Daoy (cell line): Measurements from ENCODE around the gene RAB24. TPM values are rescaled to one million over a fixed set of nuclear protein-coding genes. Genes with fewer than 3 reads are reported as not detected.
"Not testable (repeated sequence)": the region's sequence is repeated elsewhere in the genome, so short reads cannot be mapped to it uniquely, and the experiment has no call there.

ENCODE experiments used
- DNase-seq: peaks from one replicate; pipeline ENCODE4 v3.0.0-alpha.2; 2015; ENCODE audit warnings: low read depth
- total RNA-seq: library from RNA; depleted of rRNA; stranded (reverse); fragments of >200 nt; shearing (Covaris generic); gene quantifications from 2 replicates; pipeline ENCODE4 v1.2.3, GENCODE V29; 2014; rRNA removed

Gene RAB24
- total RNA-seq: 16.6 and 18.8 TPM in 2 replicates

DNA sequence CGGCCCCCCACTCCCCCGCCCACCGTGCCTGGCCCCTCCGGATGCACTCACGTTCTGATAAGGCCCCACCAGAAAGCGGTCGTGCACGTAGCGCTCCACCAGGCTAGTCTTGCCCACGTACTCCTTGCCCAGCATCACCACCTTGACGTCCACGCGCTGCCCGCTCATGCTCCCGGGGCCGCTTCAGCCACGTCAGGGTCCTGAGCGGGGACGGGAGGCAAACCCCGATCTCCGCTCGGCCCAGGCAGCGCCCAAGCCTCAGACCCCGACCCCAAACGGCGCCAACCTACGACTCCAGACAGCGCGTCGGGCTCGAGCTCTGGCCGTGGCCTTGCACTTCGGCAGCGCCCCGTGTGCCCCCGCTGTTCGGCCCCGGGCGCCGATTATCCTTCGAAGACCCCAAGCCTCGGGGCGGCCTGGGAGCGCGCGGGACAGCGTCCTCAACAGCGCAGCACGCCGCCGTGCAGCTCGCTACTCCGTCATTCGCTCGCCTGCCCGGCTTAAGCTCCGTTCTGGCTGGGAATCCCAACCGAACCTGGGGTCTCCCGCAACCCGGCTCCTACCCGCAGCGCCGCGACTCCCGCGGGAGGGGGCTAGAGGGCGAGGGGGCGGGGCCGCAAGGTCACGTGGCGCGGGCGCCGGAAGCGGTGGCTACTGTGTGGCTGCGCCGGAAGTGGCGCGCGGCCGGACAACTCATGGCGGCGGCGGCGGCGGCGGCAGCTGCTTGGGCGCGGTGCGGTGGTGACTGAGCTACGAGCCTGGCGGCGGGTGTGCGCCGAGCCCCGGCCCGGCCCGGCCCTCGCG lies at the start of gene RAB24, which contains the start of gene PRELID1:
Gene RAB24, minus strand, starts transcription at position 599 of the 804 bp plus-strand sequence. Its CDS starts 431 bp downstream, at position 168.
Gene PRELID1, plus strand, starts transcription at position 679 of the 804 bp plus-strand sequence. CDS start 187 bp downstream, outside the sequence.
- DNase-seq: peak; percentile 94

DNA sequence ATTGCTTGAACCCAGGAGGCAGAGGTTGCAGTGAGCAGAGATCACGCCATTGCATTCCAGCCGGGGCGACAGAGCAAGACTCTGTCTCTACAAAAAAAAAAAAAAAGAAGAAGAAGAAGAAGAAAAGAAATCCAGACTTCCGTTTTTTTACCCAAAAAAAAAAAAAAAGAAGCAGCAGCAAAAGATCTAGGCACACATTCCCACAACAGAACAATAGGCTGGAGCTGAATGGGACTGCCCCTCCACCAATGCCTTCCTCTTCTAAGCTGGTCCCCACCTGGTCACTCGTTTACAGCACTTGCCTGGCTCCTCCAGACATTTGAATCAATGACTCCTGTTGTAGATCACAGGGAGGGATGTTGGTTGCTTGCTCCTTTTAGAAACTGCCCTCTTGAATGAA lies 49.6 kb upstream of the RAB24 start:
- DNase-seq: no peak

GRCh38 chr5:177351392-177352329 lies 48.1 kb upstream of the RAB24 start, which contains the start of gene LMAN2:
TSS of gene LMAN2 (minus strand) at chr5:177351668. CDS start at chr5:177351647, 21 bp downstream.
- peak; percentile 98 for DNase-seq

DNA sequence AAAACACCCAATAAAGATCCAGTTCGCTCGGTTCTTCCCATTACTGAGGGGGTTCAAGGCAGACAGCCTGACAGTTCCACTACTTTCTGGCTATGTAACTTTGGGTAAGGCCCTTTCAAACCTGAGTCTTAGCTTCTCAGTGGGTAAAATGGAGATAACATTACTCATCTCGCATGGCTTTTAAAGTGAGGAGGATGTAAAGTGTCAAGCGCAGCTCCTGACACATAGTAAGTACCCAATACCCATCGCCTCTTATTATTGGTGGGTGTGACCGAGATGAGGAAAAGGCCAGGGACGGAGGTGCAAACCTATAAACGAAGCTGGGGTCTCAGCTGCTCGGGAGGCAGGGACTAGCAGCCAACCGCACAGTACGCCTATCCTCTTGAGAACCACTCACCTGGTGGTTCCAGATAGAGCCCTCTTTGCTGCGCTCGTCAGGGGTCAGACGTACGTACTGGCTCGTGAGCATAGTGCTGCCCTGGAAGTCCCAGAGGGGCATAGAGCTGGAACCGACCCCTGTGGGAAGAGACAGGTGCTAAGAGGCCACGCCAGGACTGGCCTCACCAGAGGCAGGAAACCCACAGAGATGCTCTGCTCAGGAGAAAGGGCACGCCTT lies 47.4 kb upstream of the RAB24 start:
- DNase-seq: no peak

DNA sequence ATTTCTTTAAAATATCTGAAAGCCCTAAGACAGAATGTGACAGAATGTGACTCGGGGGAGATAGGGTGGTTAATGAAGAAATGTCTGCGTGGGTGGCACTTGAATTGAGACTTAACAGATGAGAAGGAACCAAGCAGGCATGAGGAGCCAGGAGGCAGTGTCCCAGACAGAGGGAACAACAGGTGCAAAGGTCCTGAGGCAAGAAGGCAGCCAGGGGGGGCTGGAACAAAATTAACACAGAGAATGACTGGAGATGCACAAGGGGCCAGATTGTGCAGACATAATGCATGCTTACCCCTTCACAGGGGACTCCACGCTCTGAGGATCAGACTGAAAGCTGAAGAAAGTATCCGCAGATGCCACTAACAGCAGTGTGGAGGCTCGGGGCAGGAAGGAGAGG lies 46.2 kb upstream of the RAB24 start:
- no peak for DNase-seq

DNA sequence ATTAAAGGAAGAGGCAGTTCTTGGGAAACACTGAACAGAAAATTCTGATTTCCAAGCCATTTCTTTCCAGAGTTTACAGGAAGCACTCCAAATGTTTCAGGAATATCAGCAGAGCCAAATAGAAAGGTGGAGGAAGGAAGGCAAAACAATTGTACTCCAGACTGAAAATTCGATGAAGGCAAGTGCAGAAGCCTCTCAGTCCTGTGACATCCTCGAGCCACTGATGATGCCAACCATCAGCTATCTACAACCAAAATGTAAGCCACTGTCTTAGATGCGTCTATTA lies 45.8 kb upstream of the RAB24 start:
- DNase-seq: no peak

DNA sequence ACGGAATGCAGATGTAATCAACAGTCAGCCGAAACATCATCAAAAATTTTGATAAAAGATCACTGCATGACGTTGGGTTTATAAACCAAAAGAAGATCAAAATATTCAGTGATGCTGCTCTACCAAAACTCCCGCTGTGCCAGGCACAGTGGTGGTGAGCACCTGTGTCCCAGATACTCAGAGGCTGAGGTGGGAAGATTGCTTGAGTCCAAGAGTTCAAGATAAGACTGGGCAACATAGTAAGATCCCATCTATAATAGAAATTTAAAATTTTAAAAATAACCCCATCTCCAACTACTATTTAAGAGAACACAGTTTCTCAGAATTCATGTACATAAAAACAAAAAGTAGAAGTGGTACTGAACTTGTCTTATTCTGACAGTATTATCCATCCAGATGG lies 44.2 kb upstream of the RAB24 start:
- no peak for DNase-seq

GRCh38 chr5:177346820-177347219 lies 43.3 kb upstream of the RAB24 start:
- DNase-seq: no peak

- no peak for DNase-seq
Observed at GRCh38 chr5:177344891-177345290, 41.4 kb upstream of the RAB24 start.

- DNase-seq: no peak
Observed at GRCh38 chr5:177343777-177344176, 40.3 kb upstream of the RAB24 start.

- DNase-seq: not testable (repeated sequence)
Observed at GRCh38 chr5:177343000-177343399, 39.5 kb upstream of the RAB24 start.

- DNase-seq: no peak
Observed at GRCh38 chr5:177339107-177339638, 35.7 kb upstream of the RAB24 start.

GRCh38 chr5:177338251-177339106 lies 35.0 kb upstream of the RAB24 start:
- no peak for DNase-seq

DNA sequence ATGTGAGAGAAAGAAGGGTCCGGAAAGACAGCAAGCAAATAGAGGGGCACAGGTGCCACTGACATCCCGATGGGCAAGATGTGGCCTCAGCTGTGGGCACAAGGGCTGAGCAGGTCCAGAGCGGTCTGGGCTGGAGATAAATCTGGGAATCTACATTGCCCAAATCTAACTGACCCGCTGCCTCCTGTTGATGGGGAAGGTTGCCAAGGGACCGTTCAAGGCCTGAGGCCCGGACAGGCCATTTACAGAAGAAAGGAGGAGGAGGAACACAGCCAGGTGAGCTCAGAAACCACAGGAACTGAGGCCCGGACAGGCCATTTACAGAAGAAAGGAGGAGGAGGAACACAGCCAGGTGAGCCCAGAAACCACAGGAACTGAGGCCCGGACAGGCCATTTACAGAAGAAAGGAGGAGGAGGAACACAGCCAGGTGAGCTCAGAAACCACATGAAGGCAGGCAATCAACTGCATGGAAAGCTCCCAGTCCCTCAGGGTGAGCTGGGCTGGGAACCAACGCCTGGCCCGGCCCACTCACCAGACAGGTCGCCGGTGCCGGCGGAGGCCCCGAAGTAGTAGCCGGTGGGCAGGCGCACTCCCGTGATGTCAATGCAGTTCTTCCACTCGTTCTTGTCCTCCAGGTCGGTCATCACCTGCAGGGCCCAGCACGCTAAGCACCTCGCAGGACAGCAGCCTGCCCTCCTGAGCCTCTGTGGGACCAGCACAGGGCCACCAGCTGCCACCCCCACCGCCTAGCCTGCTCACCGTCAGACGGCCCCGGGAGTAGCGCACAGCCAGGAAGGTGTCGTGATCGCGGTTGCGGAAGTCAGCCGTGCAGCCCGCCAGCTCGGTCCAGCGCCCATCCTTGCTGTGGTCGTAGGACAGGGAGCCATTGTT lies 33.3 kb upstream of the RAB24 start:
- DNase-seq: no peak

- peak; percentile 46 for DNase-seq
Observed at GRCh38 chr5:177336112-177336511, 32.6 kb upstream of the RAB24 start.

DNA sequence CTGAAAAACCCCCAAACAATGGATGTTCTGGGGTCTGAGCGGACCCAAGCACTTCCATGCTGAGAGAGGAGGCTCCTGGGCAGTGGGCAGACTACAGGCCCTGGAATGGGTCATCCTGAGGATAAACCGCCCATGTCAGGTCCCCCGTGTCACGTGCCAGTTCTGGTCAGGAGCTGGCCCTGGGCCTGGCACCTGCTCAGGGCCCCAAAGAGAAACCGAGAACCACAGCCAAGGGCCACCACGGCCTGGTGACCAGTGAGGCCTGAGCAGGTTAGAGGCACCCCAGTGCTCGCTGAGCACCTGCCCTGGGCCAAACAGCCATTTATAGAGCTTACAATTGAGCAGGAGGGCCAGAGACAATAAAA lies 32.2 kb upstream of the RAB24 start:
- no peak for DNase-seq

DNA sequence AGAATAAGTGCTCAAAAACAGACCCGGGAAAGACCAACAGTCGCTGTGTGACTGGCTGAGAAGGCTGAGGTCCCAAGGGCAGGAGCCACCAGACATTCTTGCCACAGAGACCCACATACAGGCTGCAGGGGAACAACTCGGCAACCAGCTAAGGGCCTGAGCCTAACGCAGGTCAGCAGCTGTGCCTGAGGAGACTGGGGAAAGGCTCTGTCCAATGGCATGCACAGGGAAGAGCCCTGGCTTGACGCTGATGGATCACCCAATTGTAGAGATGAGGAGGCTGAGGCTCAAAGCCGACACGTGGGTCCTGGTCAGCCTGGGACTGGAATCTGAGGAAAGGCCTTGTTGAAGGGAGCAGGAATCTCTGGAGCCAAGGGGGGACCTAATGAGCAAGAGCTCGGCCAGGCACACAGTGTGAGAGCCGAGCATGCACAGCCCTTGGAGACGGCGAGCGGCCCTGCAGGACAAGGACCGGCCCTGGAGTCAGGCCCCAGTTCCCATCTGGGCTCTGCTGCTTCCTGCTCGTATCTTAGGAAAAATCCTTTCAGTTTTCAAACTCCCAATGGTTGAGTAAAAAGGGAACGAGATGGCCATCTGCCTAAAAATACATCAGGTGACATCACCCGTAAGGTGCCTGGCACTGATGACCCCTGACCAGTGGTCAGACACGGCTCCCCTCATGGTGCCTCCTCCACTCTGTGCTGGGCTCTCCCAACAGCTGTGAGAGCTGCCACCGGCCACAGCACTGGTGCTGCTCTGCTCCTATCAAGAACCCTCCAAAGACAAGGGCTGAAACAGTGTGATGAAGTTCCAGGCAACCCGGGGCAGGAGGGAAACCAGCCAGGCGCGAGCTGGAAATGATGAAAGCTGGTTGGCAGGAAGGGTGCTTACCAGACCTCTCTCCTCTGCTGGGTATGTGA lies 31.5 kb upstream of the RAB24 start:
- DNase-seq: no peak

DNA sequence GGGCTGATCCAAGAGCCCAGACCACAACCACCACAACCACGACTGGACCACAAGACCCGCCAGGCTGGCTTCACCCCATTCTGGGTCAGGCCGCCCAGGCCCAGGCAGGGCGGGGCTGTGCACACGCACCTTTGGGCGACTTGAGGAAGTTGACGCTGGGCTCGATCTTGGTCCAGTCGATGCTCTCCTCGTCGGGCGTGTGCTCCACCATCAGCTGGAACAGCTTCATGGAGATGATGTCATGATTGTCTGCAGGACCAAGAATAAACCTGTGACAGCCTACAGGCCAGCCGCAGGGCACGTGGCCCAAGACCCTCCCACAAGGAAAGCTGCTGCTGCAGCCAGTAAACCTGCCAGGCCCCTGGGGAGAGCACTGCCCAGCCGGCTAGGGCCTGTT lies 30.6 kb upstream of the RAB24 start:
- DNase-seq: no peak
